Erythroblast (primary cell): ENCODE results near the gene SECISBP2L.

Source experiments
- DNase-seq, 2 experiments: peaks; one replicate each; lab custom pipeline; 2025; lab: John Stamatoyannopoulos, UW
- GATA1 ChIP-seq: IDR thresholded peaks from 2 replicates; pipeline ENCODE4 v1.6.1; 2011; ENCODE audit warnings: low read depth, mild to moderate bottlenecking, control low read depth, low read length, moderate library complexity
- POLR2A ChIP-seq: IDR thresholded peaks from 2 replicates; pipeline ENCODE4 v1.6.1; 2011; ENCODE audit warnings: mild to moderate bottlenecking, low read length

The SECISBP2L gene

DNA sequence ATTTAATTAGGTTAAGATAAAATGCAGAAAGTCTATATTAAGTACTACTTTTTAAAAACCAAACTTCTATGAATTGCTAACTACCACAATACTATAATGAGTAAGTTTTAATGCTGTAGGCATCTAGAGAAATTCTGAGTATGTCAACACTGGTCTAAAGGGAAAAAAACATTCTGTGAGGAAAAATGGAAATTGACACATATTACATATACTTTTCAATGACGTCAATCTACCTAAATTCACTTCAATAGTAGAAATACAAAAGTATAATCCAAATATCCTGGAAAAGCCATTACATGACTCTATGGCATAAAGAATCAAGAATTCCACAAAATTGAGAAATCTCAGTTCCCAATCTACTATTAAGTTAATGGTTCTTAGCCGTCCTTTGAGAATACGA is 2.2 kb downstream of the SECISBP2L start:
- TF ChIP-seq POLR2A: no peak
- TF ChIP-seq GATA1: no peak
- no peak for DNase-seq

DNA sequence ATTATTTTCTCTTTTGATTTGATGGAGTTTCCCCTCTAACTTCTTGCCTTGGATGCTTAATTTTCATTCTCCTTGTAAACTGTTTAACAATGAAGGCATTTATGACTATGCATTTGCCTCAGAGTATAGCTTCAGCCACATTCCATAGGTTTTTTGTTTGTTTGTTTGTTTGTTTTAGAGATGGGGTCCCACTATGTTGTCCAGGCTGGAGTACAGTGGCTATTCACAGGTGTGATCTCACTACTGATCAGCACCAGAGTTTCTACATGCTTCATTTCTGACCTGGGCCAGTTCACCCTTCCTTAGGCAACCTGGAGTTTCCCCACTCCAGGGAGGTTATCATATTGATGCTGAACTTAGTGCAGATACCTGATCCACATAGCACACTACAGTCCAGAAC is 4.1 kb downstream of the SECISBP2L start:
- TF ChIP-seq GATA1 (no peak), POLR2A (no peak)

DNA sequence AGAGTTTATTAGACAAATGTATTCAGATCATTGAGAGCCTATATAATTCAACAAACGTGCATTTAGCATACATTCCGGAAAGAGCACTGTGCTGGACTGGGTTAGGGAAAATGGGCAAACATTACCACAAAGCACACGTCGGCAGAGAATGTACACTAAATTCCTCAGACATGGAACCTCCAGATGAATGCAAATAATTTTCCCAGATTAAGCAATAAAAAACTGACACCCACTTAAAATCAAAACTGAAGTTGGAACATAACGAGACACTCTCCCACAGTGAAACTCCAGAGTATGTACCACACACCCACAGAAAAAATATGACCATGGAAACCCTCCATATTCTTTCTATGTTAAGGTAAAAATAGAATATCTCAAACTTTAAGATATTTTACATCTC is 4.8 kb downstream of the SECISBP2L start:
- DNase-seq: no peak
- TF ChIP-seq POLR2A (no peak), GATA1 (no peak)

More for the DNA sequence above, 4.1 kb downstream of the SECISBP2L start:
- no peak for DNase-seq

DNA sequence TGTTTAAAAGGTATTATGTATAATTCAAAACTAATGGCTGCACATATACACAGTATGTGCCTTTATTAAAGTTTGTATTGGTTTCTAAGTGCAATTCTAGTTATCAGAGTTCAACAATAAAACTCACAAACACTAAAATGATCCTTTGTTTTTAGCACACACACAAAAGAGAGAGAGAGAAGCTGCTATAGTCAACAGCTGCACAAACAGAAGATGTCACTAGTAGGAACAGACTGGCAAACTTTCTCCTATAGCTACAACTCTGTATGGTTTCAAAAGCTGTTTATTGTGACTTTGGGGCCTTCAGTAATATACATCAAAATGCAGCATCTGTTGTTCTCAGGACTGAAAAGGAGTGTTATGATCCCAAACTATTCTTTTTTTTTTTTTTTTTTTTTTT is 6.1 kb downstream of the SECISBP2L start:
- TF ChIP-seq GATA1 (no peak), POLR2A (no peak)

DNA sequence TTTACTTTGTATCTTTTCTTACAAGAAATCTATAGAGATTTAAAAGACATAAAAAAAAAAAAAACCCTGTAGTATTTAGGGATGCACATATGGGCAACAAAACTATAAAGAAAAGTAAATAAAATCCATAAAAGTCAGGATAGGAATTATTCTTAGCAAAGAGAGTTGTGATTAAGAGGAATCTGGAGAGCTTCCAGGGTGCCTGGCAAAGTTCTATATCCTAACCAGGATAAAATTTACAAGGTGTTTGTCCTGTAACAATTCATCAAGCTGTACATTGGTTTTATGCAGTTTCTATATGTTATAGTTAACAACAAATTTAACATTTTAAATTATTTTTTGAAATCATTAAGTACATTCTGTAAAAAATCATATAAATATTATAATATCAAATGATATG is 7.9 kb downstream of the SECISBP2L start:
- no peak for DNase-seq
- TF ChIP-seq GATA1: no peak
- TF ChIP-seq POLR2A: no peak

More for the DNA sequence above, 6.1 kb downstream of the SECISBP2L start:
- DNase-seq: no peak

DNA sequence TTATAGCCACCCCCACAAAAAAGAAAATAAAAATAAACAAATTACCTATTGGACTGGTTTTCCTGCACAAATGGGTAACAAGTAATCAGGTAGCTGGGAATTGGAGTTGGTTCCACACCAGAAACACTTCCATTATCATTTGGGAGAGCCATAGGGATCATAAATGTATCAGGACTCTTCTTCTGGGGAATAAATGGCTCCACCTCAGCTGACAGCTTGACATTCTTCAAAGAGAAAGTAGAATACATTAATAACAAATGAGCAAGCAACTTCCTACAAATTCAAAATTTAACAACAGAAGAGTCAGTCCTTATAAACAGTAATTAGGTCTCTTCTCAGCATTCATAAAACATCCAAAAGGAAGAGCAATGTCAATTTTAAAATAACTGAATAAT is 8.7 kb downstream of the SECISBP2L start:
- no peak for TF ChIP-seq GATA1
- peak in 1 of 2 experiments; percentile 33 for DNase-seq

DNA sequence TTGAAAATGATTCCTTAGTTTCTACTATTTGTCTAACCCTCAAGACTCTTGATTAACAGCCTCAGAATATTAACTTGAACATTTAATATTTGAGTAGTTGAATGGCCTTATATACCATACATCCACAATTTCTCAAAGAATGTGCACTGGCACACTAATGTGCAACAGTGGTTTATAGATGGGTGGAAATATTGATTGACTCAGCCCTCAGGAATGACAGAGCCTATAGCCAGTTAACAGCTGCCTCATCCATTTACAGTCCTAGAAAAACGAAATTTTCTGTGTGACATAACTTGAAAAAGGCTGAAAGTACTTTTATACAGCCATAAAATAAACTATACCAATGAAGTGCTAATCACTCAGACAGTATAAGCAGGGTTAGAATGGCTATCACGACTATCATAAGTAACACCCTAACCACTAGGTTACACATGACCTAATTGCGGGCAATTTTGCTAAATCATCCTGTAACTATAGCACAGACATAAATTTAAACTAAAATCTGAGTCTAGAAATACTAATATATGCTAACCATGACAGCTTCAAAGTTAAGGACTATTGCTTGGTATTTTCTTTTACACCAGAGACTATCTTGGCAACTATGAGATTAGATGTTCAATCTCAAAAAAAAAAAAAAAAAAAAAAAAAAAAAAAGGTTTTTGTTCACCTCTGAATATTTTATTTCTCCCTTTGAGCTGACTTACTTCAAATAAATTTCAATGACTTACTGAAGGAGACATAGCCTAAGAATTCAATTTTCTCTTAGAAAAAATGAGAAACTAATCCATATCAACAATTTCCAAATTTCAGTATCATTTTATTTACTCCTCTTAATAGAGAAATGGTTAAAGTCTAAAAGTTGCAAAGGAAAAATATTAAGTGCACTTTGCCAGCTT is 9.3 kb downstream of the SECISBP2L start:
- DNase-seq: peak; percentile 58 to 71
- TF ChIP-seq POLR2A (no peak), GATA1 (no peak)

DNA sequence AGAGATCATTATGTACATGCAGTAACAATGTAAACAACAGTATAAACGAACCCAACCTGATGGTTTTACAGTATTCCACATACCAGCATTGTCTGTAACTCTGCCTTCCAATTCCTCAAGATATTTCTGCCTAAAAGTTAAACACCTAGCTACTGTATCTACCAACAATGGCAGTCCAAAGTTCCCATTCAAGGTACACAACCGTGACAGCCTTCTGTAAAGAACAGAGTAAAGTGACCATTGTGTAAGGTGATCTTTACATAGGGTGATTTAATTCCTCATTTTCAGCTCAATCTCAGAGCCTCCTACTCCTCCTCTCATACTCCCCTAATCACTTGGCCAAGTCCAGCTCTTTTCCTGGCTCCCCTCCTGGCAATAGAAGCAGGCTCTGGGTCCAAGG is 10.4 kb downstream of the SECISBP2L start:
- TF ChIP-seq GATA1 (no peak), POLR2A (no peak)
- no peak for DNase-seq

DNA sequence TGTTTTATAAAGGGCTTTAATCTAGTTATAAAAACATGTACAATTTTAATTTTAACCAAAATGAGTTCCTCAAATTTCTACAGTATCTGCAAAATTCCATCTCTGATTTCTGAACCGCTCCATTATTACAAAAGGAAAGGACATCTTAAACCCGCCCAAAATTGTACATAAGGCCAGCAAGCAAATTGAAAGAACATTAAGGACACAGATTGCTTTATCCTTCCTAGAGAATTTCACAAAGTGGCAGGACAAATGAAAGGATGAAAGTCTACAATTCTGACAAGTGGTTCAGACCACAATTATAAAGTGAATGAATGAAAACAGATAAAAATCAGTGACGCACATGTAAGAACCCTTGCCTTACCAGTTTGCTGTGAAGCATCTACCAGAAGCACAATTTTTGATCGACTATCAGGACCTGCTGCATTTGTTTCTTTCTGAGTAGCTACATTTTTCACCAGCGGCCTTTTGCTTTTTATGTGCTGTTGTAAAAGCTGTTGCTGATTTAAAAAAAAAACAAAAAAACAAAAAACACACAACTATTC is 13.6 kb downstream of the SECISBP2L start:
- TF ChIP-seq POLR2A: no peak
- no peak for TF ChIP-seq GATA1
- DNase-seq: no peak

DNA sequence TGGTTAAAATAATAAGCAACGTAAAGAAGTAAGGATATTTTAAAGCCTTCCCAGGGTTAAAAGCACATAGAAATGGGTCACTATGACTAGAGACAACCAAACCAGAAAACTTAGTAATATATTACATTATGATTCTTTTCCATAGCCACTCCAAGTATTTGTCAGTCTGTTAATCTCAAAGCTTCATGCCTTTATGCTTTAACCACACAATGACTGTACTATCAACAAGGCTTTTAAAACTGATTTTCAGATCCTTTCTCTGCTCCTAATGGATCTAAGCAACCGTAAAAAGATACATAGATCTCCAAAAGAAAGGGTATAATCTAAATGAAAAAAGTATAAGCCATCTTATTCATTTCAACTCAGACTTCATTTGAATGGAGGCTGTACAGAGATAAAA is 14.4 kb downstream of the SECISBP2L start:
- no peak for DNase-seq
- TF ChIP-seq POLR2A (no peak), GATA1 (no peak)

DNA sequence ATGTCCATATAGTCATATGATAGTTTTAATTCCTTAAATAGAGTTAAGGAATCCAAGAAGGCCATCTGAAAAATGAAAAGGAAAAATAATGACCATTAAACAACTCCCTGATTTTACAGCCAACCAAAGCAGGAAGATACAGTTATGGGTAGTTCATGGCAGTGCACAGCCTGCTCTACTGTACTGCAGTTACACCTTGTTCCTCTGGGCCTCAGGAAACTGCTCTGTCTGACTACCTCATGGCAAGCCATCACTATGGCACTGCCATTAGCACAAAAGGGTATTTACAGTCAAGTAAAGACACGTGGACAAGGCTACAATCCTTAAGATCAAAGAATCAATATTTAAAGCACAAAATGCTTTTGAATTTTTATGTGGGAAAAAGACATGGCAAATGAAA is 19.5 kb downstream of the SECISBP2L start:
- no peak for DNase-seq
- TF ChIP-seq GATA1 (no peak), POLR2A (no peak)

DNA sequence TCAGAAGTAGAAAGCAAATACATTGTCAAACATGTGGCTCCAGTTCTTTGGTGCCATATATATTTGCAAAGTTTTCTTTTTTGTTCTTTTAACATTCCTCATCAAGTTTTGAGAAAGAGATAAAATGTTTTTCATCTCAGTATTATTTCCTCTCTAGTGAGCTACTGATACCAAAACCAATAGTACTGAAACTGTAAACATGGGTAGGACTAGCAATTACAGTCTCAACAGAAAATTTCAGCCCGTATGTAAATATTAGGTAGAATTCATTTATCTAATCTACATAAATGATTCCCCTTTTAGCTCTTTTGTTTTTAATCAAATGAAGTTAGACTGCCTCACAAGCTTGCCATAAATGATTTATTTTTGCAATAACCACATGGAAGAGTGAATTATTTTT is 21.4 kb downstream of the SECISBP2L start:
- no peak for DNase-seq
- TF ChIP-seq GATA1 (no peak), POLR2A (no peak)

DNA sequence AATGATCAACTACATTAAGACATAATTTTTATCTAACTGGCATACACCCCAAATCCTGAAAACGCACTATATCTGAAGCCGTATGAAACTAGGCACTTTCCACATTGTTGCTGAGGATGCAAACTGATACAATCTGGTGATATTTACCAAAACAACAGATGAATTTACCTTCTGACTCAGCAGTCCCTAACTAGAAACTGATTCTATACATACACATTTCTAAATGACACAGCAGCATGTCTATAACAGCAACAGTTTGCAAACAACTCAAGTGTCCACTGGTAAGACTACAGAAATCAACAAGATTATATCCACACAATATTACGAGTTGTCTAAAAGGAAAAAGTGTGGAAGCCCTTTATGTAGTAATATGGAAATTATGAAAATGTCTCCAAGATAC is 22.9 kb downstream of the SECISBP2L start:
- TF ChIP-seq POLR2A: no peak
- no peak for TF ChIP-seq GATA1
- DNase-seq: no peak

DNA sequence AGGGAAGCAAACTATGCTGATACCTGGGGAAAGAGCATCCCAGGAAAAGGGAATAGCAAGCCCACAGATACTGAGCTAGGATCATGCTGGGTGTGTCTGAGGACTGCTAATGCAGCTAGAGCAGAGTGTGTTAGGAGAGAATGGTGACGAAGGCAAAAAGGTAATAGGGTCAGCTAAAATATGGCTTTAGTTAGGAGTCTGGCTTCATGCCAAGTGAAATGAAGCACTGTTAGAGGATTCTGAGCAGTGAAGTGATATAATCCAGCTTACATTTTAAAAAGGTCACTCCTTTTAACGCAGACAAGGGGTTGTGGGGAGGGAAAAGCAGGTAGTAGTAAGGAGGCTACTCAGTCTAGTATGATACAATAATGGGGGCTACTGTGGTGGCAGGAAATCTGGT is 30.4 kb downstream of the SECISBP2L start:
- no peak for DNase-seq
- no peak for TF ChIP-seq GATA1
- TF ChIP-seq POLR2A: no peak
